Subcutaneous abdominal adipose tissue (tissue), 5 donors: Measurements from ENCODE around the gene KCNH1.

Experiments used
- H3K27ac ChIP-seq: one replicate; pipeline ENCODE4 v1.7.0; 2013; ENCODE audit warnings: low read depth, mild to moderate bottlenecking, inconsistent platforms, low read length, moderate library complexity
- H3K27me3 ChIP-seq, 5 donors: one replicate each; pipeline ENCODE4 v1.7.0; 2013; ENCODE audit warnings: low read length in 5 of 5, inconsistent platforms in 1 of 5; ENCODE audit not compliant: control insufficient read depth in 5 of 5, insufficient read depth in 4 of 5
- H3K36me3 ChIP-seq, 5 donors: one replicate each; pipeline ENCODE4 v1.7.0; 2013; ENCODE audit warnings: low read length in 5 of 5; ENCODE audit not compliant: control insufficient read depth in 5 of 5, insufficient read depth in 5 of 5
- H3K4me1 ChIP-seq, 5 donors: one replicate each; pipeline ENCODE4 v1.7.0; 2013; ENCODE audit warnings: low read length in 5 of 5, mild to moderate bottlenecking in 3 of 5, moderate library complexity in 1 of 5; ENCODE audit not compliant: control insufficient read depth in 5 of 5, insufficient read depth in 5 of 5
- H3K4me3 ChIP-seq, 5 donors: one replicate each; pipeline ENCODE4 v1.7.0; 2013; ENCODE audit warnings: low read length in 5 of 5, low read depth in 1 of 5
- H3K9ac ChIP-seq, 5 donors: one replicate each; pipeline ENCODE4 v1.7.0; 2013; ENCODE audit warnings: low read length in 5 of 5, mild to moderate bottlenecking in 4 of 5, moderate library complexity in 3 of 5
- H3K9me3 ChIP-seq, 5 donors: one replicate each; pipeline ENCODE4 v1.7.0; 2013; ENCODE audit warnings: low read length in 5 of 5; ENCODE audit not compliant: control insufficient read depth in 5 of 5
- donor health status: healthy.
- donor health status: healthy.
- donor health status: healthy.
- donor health status: healthy.
- donor health status: healthy.

KCNH1 gene

DNA sequence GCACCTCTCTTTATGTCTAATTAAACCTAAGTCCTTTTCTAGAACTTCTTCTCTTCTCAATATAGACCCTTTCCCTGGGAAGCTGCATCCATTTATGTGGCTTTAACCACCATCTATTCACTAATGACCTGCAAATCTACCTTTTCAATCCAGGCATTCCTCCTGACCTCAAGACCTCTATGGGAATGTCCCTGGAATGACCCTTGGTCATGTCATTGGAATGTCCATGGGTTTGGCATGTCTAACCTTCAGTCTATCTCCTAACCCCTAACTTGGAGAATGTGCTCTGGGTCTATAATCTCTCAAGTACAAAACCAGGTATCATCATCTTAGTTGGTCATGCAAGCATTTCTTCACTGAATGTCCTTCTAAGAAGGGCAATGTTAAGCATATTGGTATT, 196.1 kb downstream of the KCNH1 start:
- no peaks in the 10 kb centered on the region for H3K4me1 ChIP-seq
- no peak overlapping the region for H3K4me3 ChIP-seq
- no peak overlapping the region for H3K9ac ChIP-seq
- no peaks in the 10 kb centered on the region for H3K9me3 ChIP-seq
- no peaks in the 10 kb centered on the region for H3K27me3 ChIP-seq
- no peaks in the 10 kb centered on the region for H3K36me3 ChIP-seq
- H3K27ac ChIP-seq = no peak overlapping the region

DNA sequence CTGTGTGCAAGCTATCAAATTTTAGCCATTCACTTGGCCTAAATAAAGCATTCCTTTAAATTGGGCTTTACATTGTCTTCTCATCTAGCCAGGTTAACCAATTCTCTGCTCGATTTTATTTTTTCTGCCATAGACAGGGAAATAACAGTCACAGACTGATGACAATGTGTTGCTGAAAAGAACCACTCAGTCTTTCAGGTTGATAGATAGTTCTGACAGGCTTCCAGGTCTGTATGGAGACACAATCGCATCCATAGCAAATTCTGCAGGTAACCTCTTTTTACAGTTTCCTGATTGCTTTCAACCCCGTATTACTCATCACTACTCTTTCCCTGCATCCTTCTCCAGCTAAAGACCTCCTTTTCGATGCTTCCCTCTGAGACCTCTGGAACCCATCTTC, 198.0 kb downstream of the KCNH1 start:
- no peak overlapping the region for H3K9ac ChIP-seq
- no peaks in the 10 kb centered on the region for H3K4me1 ChIP-seq
- H3K36me3 ChIP-seq = no peaks in the 10 kb centered on the region
- H3K27me3 ChIP-seq = no peaks in the 10 kb centered on the region
- no peak overlapping the region for H3K27ac ChIP-seq
- no peaks in the 10 kb centered on the region for H3K9me3 ChIP-seq
- H3K4me3 ChIP-seq = no peak overlapping the region

DNA sequence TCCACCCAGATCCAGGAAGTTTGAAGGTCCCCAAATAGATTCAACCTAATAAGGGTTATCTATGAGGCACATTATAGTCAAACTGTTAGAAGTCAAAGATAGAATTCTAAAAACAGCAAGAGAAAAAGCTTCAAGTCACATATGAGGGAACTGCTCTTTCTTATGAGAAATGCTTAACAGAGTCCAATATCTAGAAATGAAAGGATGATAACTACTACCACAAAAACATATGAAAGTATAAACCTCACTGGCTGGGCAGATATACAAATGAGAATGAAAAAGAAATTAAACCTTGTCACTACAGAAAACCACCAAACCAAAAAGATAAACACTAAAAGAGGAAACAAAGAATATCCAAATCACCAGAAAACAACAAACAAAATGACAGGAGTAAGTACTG, 201.8 kb downstream of the KCNH1 start:
- Histone ChIP-seq H3K27ac (no peak overlapping the region), H3K9ac (no peak overlapping the region), H3K27me3 (no peaks in the 10 kb centered on the region), H3K36me3 (no peaks in the 10 kb centered on the region), H3K9me3 (peaks cover 0 to 6% (median 0%) of the 10 kb centered on the region in 5 donors), H3K4me1 (no peaks in the 10 kb centered on the region), H3K4me3 (no peak overlapping the region)

DNA sequence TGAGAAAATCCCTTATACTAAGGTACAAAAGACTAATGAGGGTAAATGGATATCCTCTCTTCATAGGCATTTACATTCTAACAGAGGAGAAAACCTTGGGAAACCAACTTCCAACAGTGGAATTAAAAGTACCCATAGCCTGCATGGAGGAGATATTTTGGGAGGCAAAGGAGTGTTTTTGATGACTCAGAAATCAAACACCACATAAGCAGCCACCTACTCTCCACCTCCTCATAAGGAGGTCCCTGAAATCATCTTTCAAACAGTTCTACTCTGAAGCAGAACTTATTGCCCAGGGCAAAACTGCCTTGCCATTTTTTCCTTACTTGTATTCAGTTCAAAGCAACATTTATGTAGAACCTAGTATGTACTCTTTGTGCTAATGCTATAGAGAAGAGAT, 211.3 kb downstream of the KCNH1 start:
- no peak overlapping the region for H3K27ac ChIP-seq
- no peak overlapping the region for H3K9ac ChIP-seq
- H3K36me3 ChIP-seq = no peaks in the 10 kb centered on the region
- no peaks in the 10 kb centered on the region for H3K4me1 ChIP-seq
- H3K9me3 ChIP-seq = peaks cover 0 to 25% (median 12%) of the 10 kb centered on the region in 5 donors
- H3K4me3 ChIP-seq = no peak overlapping the region
- H3K27me3 ChIP-seq = no peaks in the 10 kb centered on the region

DNA sequence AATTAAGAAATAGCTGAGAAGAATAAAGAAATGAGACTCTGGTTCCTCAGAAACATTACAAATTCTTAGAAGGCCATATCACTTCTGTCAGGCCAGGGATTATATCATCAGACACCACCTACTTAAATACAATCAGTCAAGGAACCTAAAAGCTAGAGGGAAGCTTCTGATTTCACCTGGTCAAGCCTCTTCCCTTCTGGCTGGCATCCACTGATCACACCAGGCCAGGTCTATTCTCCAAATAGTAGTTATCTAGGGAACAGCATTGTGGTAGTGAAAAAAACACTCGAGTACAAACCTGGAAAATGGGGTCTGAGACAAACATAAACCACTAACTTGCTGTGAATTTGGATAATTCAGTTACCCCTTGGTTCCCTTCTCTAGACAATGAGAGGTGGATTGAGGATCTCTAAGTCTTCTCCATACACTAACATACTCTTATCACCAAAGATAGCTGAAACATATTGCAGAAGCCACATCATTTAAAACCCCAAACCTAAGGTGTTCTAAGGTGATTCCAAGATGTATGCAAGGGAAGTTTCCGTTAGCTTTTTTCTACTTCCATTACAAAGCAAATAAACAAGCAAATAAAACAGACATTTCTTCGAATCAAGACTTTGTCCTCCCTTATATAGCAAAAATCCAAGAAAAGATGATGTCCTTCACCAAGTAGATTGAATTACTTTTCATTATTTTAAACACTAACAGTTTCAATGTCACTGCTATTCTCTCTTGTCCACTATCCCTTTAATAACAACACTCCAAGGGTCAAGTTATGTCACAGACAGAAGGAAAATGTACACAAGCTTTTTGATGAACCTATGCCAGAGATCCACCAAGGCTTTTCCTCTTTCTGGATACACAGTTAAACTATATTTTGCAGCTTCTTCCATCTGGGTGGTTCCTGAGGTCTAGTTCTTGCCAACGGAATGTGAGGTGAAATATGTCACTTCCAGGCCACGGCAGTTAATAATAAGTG, 212.9 kb downstream of the KCNH1 start:
- no peaks in the 10 kb centered on the region for H3K27me3 ChIP-seq
- H3K4me1 ChIP-seq = no peaks in the 10 kb centered on the region
- no peak overlapping the region for H3K9ac ChIP-seq
- H3K4me3 ChIP-seq = no peak overlapping the region
- peaks cover 0 to 20% (median 10%) of the 10 kb centered on the region in 5 donors for H3K9me3 ChIP-seq
- no peak overlapping the region for H3K27ac ChIP-seq
- no peaks in the 10 kb centered on the region for H3K36me3 ChIP-seq

DNA sequence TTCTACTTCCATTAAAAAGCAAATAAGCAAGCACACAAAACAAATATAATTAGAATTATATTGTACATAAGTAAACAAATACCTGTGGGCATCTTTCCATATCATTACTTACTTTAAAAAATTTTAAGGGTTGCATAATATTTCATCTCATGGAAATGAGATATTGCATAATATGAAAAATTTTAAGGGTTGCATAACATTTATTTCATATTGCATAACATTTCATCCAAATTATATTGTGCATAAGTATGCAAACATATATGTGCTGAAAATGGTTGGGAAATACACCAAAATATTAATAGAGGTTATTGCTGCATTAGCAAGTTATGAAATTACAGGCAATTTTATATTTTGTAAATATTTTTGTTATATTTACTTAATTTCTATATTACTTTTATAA, 213.7 kb downstream of the KCNH1 start:
- Histone ChIP-seq H3K27me3 (no peaks in the 10 kb centered on the region), H3K4me3 (no peak overlapping the region), H3K9ac (no peak overlapping the region), H3K36me3 (no peaks in the 10 kb centered on the region), H3K9me3 (peaks cover 0 to 14% (median 2%) of the 10 kb centered on the region in 5 donors), H3K4me1 (no peaks in the 10 kb centered on the region), H3K27ac (no peak overlapping the region)

DNA sequence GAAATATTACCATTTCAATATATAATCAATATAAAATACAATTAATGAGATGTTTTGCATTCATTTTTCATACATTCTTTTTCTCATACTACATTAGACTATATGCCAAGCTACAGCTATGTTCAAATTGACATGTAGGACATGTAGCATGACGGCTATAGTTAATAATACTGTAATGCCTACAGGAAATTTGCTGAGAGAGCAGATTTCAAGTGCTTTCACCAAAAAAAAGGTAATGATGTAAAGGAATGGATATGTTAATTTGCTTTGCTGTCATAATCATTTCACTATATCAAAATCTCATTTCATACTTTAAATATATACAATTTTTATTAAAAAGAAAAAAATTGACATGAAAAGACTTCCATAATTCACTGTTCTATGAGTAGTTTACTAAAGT, 215.1 kb downstream of the KCNH1 start:
- Histone ChIP-seq H3K9me3 (peaks cover 0 to 3% (median 0%) of the 10 kb centered on the region in 5 donors), H3K27me3 (no peaks in the 10 kb centered on the region), H3K27ac (no peak overlapping the region), H3K4me3 (no peak overlapping the region), H3K9ac (no peak overlapping the region), H3K4me1 (no peaks in the 10 kb centered on the region), H3K36me3 (no peaks in the 10 kb centered on the region)

DNA sequence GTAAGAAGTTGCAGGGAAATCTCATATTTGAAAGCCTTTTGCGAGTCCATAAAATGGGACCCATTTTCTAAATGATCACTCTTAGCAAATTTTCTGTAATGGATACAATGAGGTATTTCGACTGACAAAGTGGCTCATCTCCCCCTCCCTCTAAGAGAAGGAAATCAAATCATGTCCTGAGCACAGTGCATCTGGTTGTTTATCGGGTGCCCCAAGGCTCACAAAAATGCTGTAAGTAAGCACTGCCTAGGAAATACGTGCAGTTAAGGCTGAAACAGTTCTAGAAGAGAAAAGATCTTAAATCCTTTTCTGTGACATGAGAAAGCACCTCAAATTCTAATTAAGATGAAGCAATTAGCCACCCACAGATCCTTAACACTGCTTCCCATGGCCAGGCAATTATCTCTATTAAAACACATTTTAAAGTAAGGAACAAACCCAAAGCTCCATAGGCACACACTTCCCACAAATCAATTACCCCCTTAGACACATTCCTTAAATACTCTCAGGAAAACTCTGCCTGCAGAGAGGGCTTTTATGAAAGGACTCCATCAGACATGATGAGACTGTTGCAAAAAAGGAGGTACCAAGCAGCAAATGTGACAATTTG, 216.3 kb downstream of the KCNH1 start:
- H3K9me3 ChIP-seq = no peaks in the 10 kb centered on the region
- no peaks in the 10 kb centered on the region for H3K4me1 ChIP-seq
- no peak overlapping the region for H3K4me3 ChIP-seq
- no peak overlapping the region for H3K27ac ChIP-seq
- H3K36me3 ChIP-seq = no peaks in the 10 kb centered on the region
- H3K27me3 ChIP-seq = no peaks in the 10 kb centered on the region
- H3K9ac ChIP-seq = no peak overlapping the region

DNA sequence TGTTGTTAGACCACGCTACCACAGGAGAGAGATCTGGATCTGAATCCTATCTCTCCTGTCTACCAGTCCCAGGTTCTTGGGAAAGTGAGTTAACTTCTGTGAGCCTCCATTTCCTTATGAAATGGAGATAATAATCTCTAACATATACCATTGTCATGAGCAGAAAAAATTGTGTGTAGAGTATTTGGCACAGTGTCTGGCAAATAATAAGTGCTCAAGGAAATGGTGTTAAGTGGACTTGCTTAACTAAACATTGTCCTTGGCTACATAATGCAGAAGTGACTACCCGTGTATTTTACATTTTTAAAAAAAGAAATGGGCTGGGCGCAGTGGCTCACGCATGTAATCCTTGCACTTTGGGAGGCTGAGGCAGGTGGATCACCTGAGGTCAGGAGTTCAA, 217.4 kb downstream of the KCNH1 start:
- Histone ChIP-seq H3K36me3 (no peaks in the 10 kb centered on the region), H3K27ac (no peak overlapping the region), H3K9ac (no peak overlapping the region), H3K4me3 (no peak overlapping the region), H3K9me3 (no peaks in the 10 kb centered on the region), H3K4me1 (no peaks in the 10 kb centered on the region), H3K27me3 (no peaks in the 10 kb centered on the region)

DNA sequence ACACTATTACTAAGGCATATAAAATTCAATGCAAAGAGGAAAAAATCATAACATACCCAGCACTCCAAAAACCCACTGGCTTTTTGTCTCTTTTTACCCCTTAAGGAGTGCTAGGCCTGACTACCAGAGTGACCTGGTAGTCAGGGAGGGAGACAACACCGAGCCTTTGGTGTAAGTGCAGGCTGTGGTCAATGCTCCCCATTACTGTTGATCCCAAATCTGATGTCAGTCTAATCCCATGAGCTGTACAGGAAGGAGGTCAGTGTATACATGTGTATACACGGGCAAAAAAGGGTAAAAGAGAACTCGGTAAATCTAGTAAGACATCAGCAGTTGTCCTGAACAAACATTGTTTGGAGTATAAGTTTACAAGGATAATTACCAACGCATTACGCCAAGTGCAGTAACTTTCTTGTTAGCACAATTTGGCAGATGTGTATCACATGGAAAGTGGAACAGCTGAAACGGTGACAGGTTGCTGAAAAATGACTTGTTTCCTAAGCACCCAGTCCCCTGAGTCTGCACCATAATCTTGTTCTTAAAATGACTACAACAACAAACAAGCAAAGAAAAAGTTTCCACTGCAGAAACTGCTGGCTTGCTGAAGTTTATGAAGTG, 217.9 kb downstream of the KCNH1 start:
- Histone ChIP-seq H3K27ac (no peak overlapping the region), H3K4me3 (no peak overlapping the region), H3K27me3 (no peaks in the 10 kb centered on the region), H3K4me1 (no peaks in the 10 kb centered on the region), H3K9ac (no peak overlapping the region), H3K9me3 (no peaks in the 10 kb centered on the region), H3K36me3 (no peaks in the 10 kb centered on the region)
